CD14-positive monocyte (primary cell): ENCODE measurements around the gene MPP4. TPM values are rescaled to one million over a fixed set of nuclear protein-coding genes. Genes with fewer than 3 reads are reported as not detected.

Experiments used
- DNase-seq, 3 donors: peaks; one replicate each; pipeline ENCODE4 v3.0.0-alpha.2; 2011 to 2022
- H2AFZ ChIP-seq: 2 replicates; pipeline ENCODE4 v1.6.0; 2012; ENCODE audit warnings: mild to moderate bottlenecking, low read depth, low read length, inconsistent platforms; ENCODE audit not compliant: insufficient read depth, poor library complexity, severe bottlenecking
- H3K27ac ChIP-seq, 2 donors: 1 replicate in 1 of 2; 2 replicates in 1 of 2; pipeline ENCODE4 v1.5.1; 2012 to 2013; ENCODE audit warnings: low read length in 2 of 2, control low read depth in 1 of 2, inconsistent platforms in 1 of 2, low read depth in 1 of 2, mild to moderate bottlenecking in 1 of 2
- H3K27me3 ChIP-seq, 2 donors: one replicate each; pipeline versions ENCODE4 v1.6.0 to v1.6.1; 2011 to 2013; ENCODE audit warnings: low read length in 2 of 2; ENCODE audit not compliant: control insufficient read depth in 2 of 2, insufficient read depth in 2 of 2
- H3K36me3 ChIP-seq, 2 donors: replicated peaks in 1 of 2; 1 replicate in 1 of 2; 2 replicates in 1 of 2; pipeline versions ENCODE4 v1.5.1 to v1.6.1; 2012 to 2013; ENCODE audit warnings: low read length in 2 of 2, control low read depth in 1 of 2, inconsistent platforms in 1 of 2, mild to moderate bottlenecking in 1 of 2; ENCODE audit not compliant: insufficient read depth in 2 of 2, control insufficient read depth in 1 of 2
- H3K4me1 ChIP-seq, 2 donors: 1 replicate in 1 of 2; 2 replicates in 1 of 2; pipeline versions ENCODE4 v1.5.1 to v1.6.1; 2012 to 2013; ENCODE audit warnings: low read length in 2 of 2, control low read depth in 1 of 2, inconsistent platforms in 1 of 2, mild to moderate bottlenecking in 1 of 2, moderate library complexity in 1 of 2; ENCODE audit not compliant: insufficient read depth in 2 of 2, control insufficient read depth in 1 of 2
- H3K4me2 ChIP-seq: replicated peaks from 2 replicates; pipeline ENCODE3; 2012; ENCODE audit warnings: low read length, moderate library complexity, mild to moderate bottlenecking; ENCODE audit not compliant: poor library complexity, severe bottlenecking; ENCODE audit errors: extremely low read depth
- H3K4me3 ChIP-seq, 3 experiments: fragments of 200-600 bp in 1 of 3; sonication (generic) in 1 of 3; replicated peaks in 1 of 3; 1 replicate in 2 of 3; 2 replicates in 1 of 3; pipeline ENCODE4 v1.5.1; 2011 to 2013; ENCODE audit warnings: low read length in 3 of 3, mild to moderate bottlenecking in 3 of 3, control low read depth in 2 of 3, low read depth in 2 of 3, inconsistent platforms in 1 of 3, moderate library complexity in 1 of 3
- H3K79me2 ChIP-seq: 2 replicates; pipeline ENCODE4 v1.6.0; 2012; ENCODE audit warnings: mild to moderate bottlenecking, control low read depth, inconsistent platforms, low read length, moderate library complexity; ENCODE audit not compliant: insufficient read depth
- H3K9ac ChIP-seq: 2 replicates; pipeline ENCODE4 v1.6.0; 2017; ENCODE audit warnings: low read length, mild to moderate bottlenecking; ENCODE audit not compliant: insufficient read depth, poor library complexity, severe bottlenecking
- H3K9me3 ChIP-seq, 2 donors: replicated peaks in 1 of 2; 1 replicate in 1 of 2; 2 replicates in 1 of 2; pipeline versions ENCODE4 v1.5.1 to v1.6.1; 2012 to 2013; ENCODE audit warnings: low read length in 2 of 2, control low read depth in 1 of 2; ENCODE audit not compliant: control insufficient read depth in 1 of 2, insufficient read depth in 1 of 2
- H4K20me1 ChIP-seq: 2 replicates; pipeline ENCODE4 v1.6.0; 2012; ENCODE audit warnings: mild to moderate bottlenecking, low read length, control low read depth, moderate library complexity; ENCODE audit not compliant: insufficient read depth
- H3K27ac Mint-ChIP-seq, 7 donors: one replicate each; pipeline ENCODE4 v1.8.0; 2020; ENCODE audit warnings: mild to moderate bottlenecking in 7 of 7, mixed read lengths in 7 of 7, moderate library complexity in 6 of 7, inconsistent platforms in 2 of 7
- H3K27me3 Mint-ChIP-seq, 3 donors: one replicate each; pipeline ENCODE4 v1.8.0; 2021 to 2022; ENCODE audit warnings: low read depth in 3 of 3, mild to moderate bottlenecking in 3 of 3, mixed read lengths in 3 of 3, moderate library complexity in 3 of 3, inconsistent platforms in 1 of 3
- H3K36me3 Mint-ChIP-seq, 2 donors: one replicate each; pipeline ENCODE4 v1.8.0; 2020; ENCODE audit warnings: mixed read lengths in 2 of 2, inconsistent platforms in 1 of 2, mild to moderate bottlenecking in 1 of 2
- H3K4me1 Mint-ChIP-seq: one replicate; pipeline ENCODE4 v1.8.0; 2020; ENCODE audit warnings: mild to moderate bottlenecking, mixed read lengths
- H3K4me3 Mint-ChIP-seq, 2 donors: one replicate each; pipeline ENCODE4 v1.8.0; 2020; ENCODE audit warnings: mild to moderate bottlenecking in 2 of 2, mixed read lengths in 2 of 2, moderate library complexity in 1 of 2
- H3K9me3 Mint-ChIP-seq, 7 donors: one replicate each; pipeline ENCODE4 v1.8.0; 2020 to 2022; ENCODE audit warnings: mixed read lengths in 7 of 7, mild to moderate bottlenecking in 6 of 7, moderate library complexity in 6 of 7, inconsistent platforms in 2 of 7
- WGBS: methylation state at CpG from one replicate; pipeline ENCODE4 v1.1.5; 2013; ENCODE audit warnings: missing lambda C conversion rate; ENCODE audit not compliant: insufficient coverage; 5-methylcytosine and 5-hydroxymethylcytosine counted together
- intact Hi-C, 2 donors: fragments of 100-400 bp; cut with micrococcal nuclease; formaldehyde crosslinking; loops; one replicate each; pipeline versions ENCODE4 v1.15.0 to v1.15.1; 2023
- polyA plus RNA-seq, 3 donors: library from polyadenylated mRNA; depleted of rRNA in 1 of 3; unstranded in 2 of 3; stranded (reverse) in 1 of 3; fragments of 300-500 nt in 2 of 3; fragments of >200 nt in 1 of 3; fragmentation: Illumina TruSeq in 2 of 3; gene quantifications; 1 replicate in 2 of 3; 2 replicates in 1 of 3; pipeline ENCODE4 v1.2.3, GENCODE V29; 2012 to 2021
- TF ChIP-seq, protein P1 (sequence below): fragments of 200-600 bp; IDR thresholded peaks from one replicate; pipeline ENCODE4 v1.8.0; 2022; ENCODE audit warnings: antibody characterized with exemption, mild to moderate bottlenecking

The MPP4 gene
- polyA plus RNA-seq, 3 donors = 0.04 TPM; not detected in 2

GRCh38 chr2:201664334-201664733 is 34.1 kb downstream of the MPP4 start:
- Mint-ChIP-seq H3K4me1 (peaks cover 18% of the 10 kb centered on the region), H3K9me3 (no peaks in the 10 kb centered on the region), H3K36me3 (no peaks in the 10 kb centered on the region), H3K27me3 (peaks cover 2 to 4% (median 2%) of the 10 kb centered on the region in 3 donors), H3K27ac (no peak overlapping the region), H3K4me3 (no peak overlapping the region)
- intact Hi-C loops = no loop called here
- DNase-seq = no peak
- H2AFZ ChIP-seq = no peak overlapping the region
- H3K36me3 ChIP-seq = no peaks in the 10 kb centered on the region
- no peak overlapping the region for H3K9ac ChIP-seq
- H3K4me3 ChIP-seq = no peak overlapping the region
- H3K4me2 ChIP-seq = no peak overlapping the region
- WGBS = 82% methylated on average over 7 of the region's 8 CpGs
- H3K27me3 ChIP-seq = no peaks in the 10 kb centered on the region
- H3K9me3 ChIP-seq = no peaks in the 10 kb centered on the region
- H3K27ac ChIP-seq = no peak overlapping the region
- TF ChIP-seq, protein P1, sequence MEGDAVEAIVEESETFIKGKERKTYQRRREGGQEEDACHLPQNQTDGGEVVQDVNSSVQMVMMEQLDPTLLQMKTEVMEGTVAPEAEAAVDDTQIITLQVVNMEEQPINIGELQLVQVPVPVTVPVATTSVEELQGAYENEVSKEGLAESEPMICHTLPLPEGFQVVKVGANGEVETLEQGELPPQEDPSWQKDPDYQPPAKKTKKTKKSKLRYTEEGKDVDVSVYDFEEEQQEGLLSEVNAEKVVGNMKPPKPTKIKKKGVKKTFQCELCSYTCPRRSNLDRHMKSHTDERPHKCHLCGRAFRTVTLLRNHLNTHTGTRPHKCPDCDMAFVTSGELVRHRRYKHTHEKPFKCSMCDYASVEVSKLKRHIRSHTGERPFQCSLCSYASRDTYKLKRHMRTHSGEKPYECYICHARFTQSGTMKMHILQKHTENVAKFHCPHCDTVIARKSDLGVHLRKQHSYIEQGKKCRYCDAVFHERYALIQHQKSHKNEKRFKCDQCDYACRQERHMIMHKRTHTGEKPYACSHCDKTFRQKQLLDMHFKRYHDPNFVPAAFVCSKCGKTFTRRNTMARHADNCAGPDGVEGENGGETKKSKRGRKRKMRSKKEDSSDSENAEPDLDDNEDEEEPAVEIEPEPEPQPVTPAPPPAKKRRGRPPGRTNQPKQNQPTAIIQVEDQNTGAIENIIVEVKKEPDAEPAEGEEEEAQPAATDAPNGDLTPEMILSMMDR = no peak
- no peaks in the 10 kb centered on the region for H4K20me1 ChIP-seq
- no peaks in the 10 kb centered on the region for H3K79me2 ChIP-seq
- H3K4me1 ChIP-seq = peaks cover 0 to 6% of the 10 kb centered on the region in 2 donors

- WGBS = 8% methylated on average over 2 of the region's 5 CpGs
- no peaks in the 10 kb centered on the region for H3K36me3 ChIP-seq
- no peak overlapping the region for H3K27ac ChIP-seq
- H3K9ac ChIP-seq = no peak overlapping the region
- DNase-seq = peak in 1 of 3 donors; percentile 29
- no peak overlapping the region for H3K4me3 ChIP-seq
- intact Hi-C loops = no loop called here
- peak overlapping the region; percentile 69 for H2AFZ ChIP-seq
- Mint-ChIP-seq H3K27ac (peak overlapping the region in 5 of 7 donors; percentile 22 to 71 (median 53)), H3K36me3 (no peaks in the 10 kb centered on the region), H3K9me3 (no peaks in the 10 kb centered on the region), H3K27me3 (peaks cover 2% of the 10 kb centered on the region in 3 donors), H3K4me3 (peak overlapping the region in 1 of 2 donors; percentile 54), H3K4me1 (peaks cover 22% of the 10 kb centered on the region)
- H3K4me2 ChIP-seq = no peak overlapping the region
- no peaks in the 10 kb centered on the region for H3K27me3 ChIP-seq
- no peaks in the 10 kb centered on the region for H3K79me2 ChIP-seq
- TF ChIP-seq, protein P1 = no peak
- peaks cover 0 to 6% of the 10 kb centered on the region in 2 donors for H3K4me1 ChIP-seq
- H3K9me3 ChIP-seq = no peaks in the 10 kb centered on the region
- no peaks in the 10 kb centered on the region for H4K20me1 ChIP-seq
Measured at GRCh38 chr2:201661366-201661765, 37.1 kb downstream of the MPP4 start.
